Effector memory CD4-positive, alpha-beta T cell (primary cell): Measurements from ENCODE around the gene ATG9A.

Experiments
- DNase-seq, 3 donors: peaks; one replicate each; pipeline ENCODE4 v3.0.0-alpha.2; 2020
- H3K27ac ChIP-seq: 2 replicates; pipeline ENCODE4 v1.7.0; 2013; ENCODE audit warnings: mild to moderate bottlenecking, low read length, moderate library complexity; ENCODE audit not compliant: insufficient read depth, poor library complexity, severe bottlenecking
- H3K27me3 ChIP-seq: replicated peaks from 2 replicates; pipeline ENCODE4 v1.7.0; 2013; ENCODE audit warnings: mild to moderate bottlenecking, low read length; ENCODE audit not compliant: insufficient read depth, control insufficient read depth, poor library complexity, severe bottlenecking
- H3K36me3 ChIP-seq: 2 replicates; pipeline ENCODE4 v1.7.0; 2013; ENCODE audit warnings: mild to moderate bottlenecking, low read length, moderate library complexity; ENCODE audit not compliant: control insufficient read depth, insufficient read depth
- H3K4me1 ChIP-seq: 2 replicates; pipeline ENCODE4 v1.7.0; 2013; ENCODE audit warnings: low read length, mild to moderate bottlenecking; ENCODE audit not compliant: control insufficient read depth, insufficient read depth, poor library complexity, severe bottlenecking
- H3K4me3 ChIP-seq: 2 replicates; pipeline ENCODE4 v1.7.0; 2013; ENCODE audit warnings: low read length, low read depth, mild to moderate bottlenecking; ENCODE audit not compliant: insufficient read depth, poor library complexity, severe bottlenecking
- H3K9me3 ChIP-seq: 2 replicates; pipeline ENCODE4 v1.7.0; 2013; ENCODE audit warnings: mild to moderate bottlenecking, low read length, moderate library complexity; ENCODE audit not compliant: control insufficient read depth

ATG9A gene

GRCh38 chr2:219213486-219214071, 15.9 kb downstream of the ATG9A start:
- no peaks in the 10 kb centered on the region for H3K9me3 ChIP-seq
- peaks cover 15% of the 10 kb centered on the region for H3K4me1 ChIP-seq
- H3K36me3 ChIP-seq: peaks cover 4% of the 10 kb centered on the region
- H3K27me3 ChIP-seq: no peaks in the 10 kb centered on the region
- DNase-seq: no peak
- H3K4me3 ChIP-seq: no peak overlapping the region
- no peak overlapping the region for H3K27ac ChIP-seq

DNA sequence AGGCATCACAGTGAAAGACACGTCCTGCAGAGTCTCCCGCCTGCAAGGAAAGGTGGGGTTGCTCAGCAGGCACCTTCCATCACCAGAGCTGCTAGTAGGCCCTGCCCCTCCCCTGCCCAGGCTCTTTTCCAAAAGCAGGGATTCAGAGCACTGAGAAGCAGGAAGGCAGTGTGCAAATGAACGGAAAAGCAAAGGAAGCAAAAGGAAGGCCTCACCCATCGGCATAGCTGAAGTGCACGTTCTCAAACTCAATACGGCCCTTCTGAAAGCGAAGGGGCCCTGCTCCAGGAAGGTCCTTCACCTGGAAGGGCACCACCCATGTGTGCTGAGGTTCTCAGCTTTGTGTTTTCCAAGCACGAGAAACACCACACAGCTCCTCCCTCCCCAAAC, 16.4 kb downstream of the ATG9A start:
- no peak for DNase-seq
- H3K9me3 ChIP-seq: no peaks in the 10 kb centered on the region
- H3K36me3 ChIP-seq: peaks cover 4% of the 10 kb centered on the region
- no peak overlapping the region for H3K27ac ChIP-seq
- H3K4me3 ChIP-seq: no peak overlapping the region
- no peaks in the 10 kb centered on the region for H3K27me3 ChIP-seq
- H3K4me1 ChIP-seq: peaks cover 9% of the 10 kb centered on the region

DNA sequence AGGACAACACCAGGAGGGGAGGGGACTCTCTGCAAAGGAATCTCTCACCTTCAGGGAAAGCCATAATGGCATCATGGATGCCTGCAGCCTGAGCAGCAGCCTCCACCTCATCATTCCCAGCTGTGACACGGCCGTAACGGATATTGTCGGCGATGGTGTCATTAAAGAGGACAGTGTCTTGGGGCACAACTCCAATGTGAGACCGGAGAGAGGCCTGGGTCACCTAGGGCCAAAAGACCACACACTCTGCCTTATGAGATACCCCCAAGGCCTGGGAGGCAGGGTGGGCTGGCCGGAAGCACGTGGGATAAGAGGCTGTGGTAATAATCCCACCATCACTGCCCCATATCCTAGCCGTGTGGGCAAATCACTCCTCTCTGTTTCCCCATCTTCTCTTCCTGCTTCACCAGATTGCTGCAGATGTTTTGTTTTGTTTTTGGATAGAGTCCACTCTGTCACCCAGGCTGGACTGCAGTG, 18.5 kb downstream of the ATG9A start:
- Histone ChIP-seq H3K4me1 (peaks cover 10% of the 10 kb centered on the region), H3K36me3 (peaks cover 4% of the 10 kb centered on the region), H3K27me3 (no peaks in the 10 kb centered on the region), H3K27ac (peak overlapping the region; percentile 43), H3K9me3 (no peaks in the 10 kb centered on the region), H3K4me3 (no peak overlapping the region)
- DNase-seq: no peak

- no peak for DNase-seq
- Histone ChIP-seq H3K4me3 (no peak overlapping the region), H3K9me3 (no peaks in the 10 kb centered on the region), H3K4me1 (peaks cover 10% of the 10 kb centered on the region), H3K27ac (no peak overlapping the region), H3K36me3 (peaks cover 4% of the 10 kb centered on the region), H3K27me3 (no peaks in the 10 kb centered on the region)
These were observed 19.1 kb downstream of the ATG9A start for GRCh38 chr2:219210196-219210885.

DNA sequence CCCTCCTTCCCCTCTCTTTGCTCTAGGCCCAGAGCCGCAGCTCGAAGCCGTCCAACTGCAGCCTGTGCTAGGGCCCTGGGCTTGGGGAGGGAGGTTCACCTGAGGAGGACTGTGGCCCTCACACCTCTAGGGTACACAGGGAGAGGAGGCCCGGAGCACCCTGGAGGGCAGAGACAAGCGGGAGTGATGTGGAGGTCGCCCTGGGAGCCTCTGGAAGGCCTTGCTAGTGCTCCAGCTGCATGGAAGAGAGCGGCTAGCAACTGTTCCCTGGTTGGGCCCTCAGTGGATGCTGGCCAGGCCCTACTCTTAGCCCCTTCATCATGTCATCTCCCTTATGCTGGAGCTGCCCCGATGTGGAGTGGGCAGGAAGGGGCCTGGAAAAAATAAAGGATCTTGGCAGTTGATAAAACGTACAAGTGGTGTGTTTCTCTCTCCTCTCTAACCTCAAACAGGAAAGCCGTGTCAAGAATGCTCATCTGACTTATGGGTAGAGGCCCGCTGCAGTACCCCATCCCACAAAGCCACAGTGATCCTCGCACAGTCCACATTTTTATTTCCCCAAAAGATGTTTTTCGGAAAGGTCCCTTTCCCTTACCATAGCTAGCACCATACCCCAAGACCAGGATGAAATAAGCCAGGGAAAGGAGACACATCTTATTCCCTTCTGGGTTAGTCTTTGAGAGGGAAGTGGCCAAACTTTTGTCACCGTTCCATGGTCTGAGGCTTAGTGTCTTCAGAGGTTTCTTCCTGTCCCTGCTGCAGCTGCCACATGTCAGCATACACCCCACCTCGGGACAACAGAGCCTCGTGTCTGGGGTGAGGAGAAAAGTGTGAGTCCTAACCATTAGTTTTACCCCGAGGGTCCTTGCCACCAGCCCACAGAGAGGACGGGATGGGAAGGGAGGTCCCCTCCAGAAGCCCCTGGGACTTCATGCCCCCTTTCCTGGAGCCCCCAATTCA, 19.9 kb downstream of the ATG9A start:
- no peaks in the 10 kb centered on the region for H3K36me3 ChIP-seq

GRCh38 chr2:219207884-219208740, 21.3 kb downstream of the ATG9A start:
- Histone ChIP-seq H3K4me3 (no peak overlapping the region), H3K36me3 (no peaks in the 10 kb centered on the region), H3K4me1 (peaks cover 10% of the 10 kb centered on the region), H3K27me3 (no peaks in the 10 kb centered on the region), H3K27ac (no peak overlapping the region), H3K9me3 (no peaks in the 10 kb centered on the region)
- DNase-seq: no peak

More for the DNA sequence above, 19.9 kb downstream of the ATG9A start:
- no peak for DNase-seq
- Histone ChIP-seq H3K27me3 (no peaks in the 10 kb centered on the region), H3K9me3 (no peaks in the 10 kb centered on the region), H3K27ac (peak overlapping the region; percentile 8), H3K4me1 (peaks cover 10% of the 10 kb centered on the region), H3K4me3 (no peak overlapping the region)

GRCh38 chr2:219207134-219207883, 22.1 kb downstream of the ATG9A start:
- no peak for DNase-seq
- Histone ChIP-seq H3K27me3 (no peaks in the 10 kb centered on the region), H3K36me3 (no peaks in the 10 kb centered on the region), H3K9me3 (no peaks in the 10 kb centered on the region), H3K27ac (peak overlapping the region; percentile 92), H3K4me1 (peaks cover 10% of the 10 kb centered on the region), H3K4me3 (peak overlapping the region; percentile 68)

- Histone ChIP-seq H3K36me3 (no peaks in the 10 kb centered on the region), H3K4me3 (peak within 1 kb of the TSS; percentile 68), H3K4me1 (peaks cover 10% of the 10 kb centered on the region), H3K27me3 (no peaks in the 10 kb centered on the region), H3K9me3 (no peaks in the 10 kb centered on the region), H3K27ac (peak within 1 kb of the TSS; percentile 92)
- DNase-seq: peak; percentile 90 to 93 (median 91)
These were observed 22.9 kb downstream of the ATG9A start, which contains the start of gene ZFAND2B for GRCh38 chr2:219206328-219207133. TSS of gene ZFAND2B (plus strand) at chr2:219206782. CDS start at chr2:219206988, 206 bp downstream.
